Activated T-helper 2 cell treated with anti-CD3 and anti-CD28 coated beads, Interferon-gamma antibody, Interleukin-2, Interleukin-4, amounts not matched to agents 10 μg/mL and 5 μg/mL and 100 μg/mL, durations not matched to agents 14 hours and 24 hours and 36 hours (primary cell): Measurements from ENCODE around the gene CLDN1. TPM values are rescaled to one million over a fixed set of nuclear protein-coding genes. Genes with fewer than 3 reads are reported as not detected.

Experiments used
- DNase-seq: peaks from one replicate; pipeline ENCODE4 v3.0.0; 2021; ENCODE audit warnings: low spot score
- H3K27ac Mint-ChIP-seq: one replicate; pipeline ENCODE4 v1.8.0; 2021; ENCODE audit warnings: mixed read lengths
- H3K27me3 Mint-ChIP-seq: one replicate; pipeline ENCODE4 v1.8.0; 2021; ENCODE audit warnings: low read depth, mixed read lengths
- H3K36me3 Mint-ChIP-seq: one replicate; pipeline ENCODE4 v1.8.0; 2021; ENCODE audit warnings: low read depth, mixed read lengths
- H3K4me1 Mint-ChIP-seq: one replicate; pipeline ENCODE4 v1.8.0; 2021; ENCODE audit warnings: low read depth, mixed read lengths
- H3K4me3 Mint-ChIP-seq: one replicate; pipeline ENCODE4 v1.8.0; 2021; ENCODE audit warnings: low read depth, mild to moderate bottlenecking, moderate library complexity, mixed read lengths
- H3K9me3 Mint-ChIP-seq: one replicate; pipeline ENCODE4 v1.8.0; 2021; ENCODE audit warnings: mixed read lengths
- intact Hi-C: fragments of 100-400 bp; cut with micrococcal nuclease; formaldehyde crosslinking; loops from one replicate; pipeline ENCODE4 v1.15.1; 2023
- total RNA-seq: library from RNA; stranded (reverse); gene quantifications from 2 replicates; pipeline ENCODE4 v1.2.3, GENCODE V29; 2022

CLDN1 gene
- total RNA-seq, 1 donor from 2014 or later, result 6.0 TPM

DNA sequence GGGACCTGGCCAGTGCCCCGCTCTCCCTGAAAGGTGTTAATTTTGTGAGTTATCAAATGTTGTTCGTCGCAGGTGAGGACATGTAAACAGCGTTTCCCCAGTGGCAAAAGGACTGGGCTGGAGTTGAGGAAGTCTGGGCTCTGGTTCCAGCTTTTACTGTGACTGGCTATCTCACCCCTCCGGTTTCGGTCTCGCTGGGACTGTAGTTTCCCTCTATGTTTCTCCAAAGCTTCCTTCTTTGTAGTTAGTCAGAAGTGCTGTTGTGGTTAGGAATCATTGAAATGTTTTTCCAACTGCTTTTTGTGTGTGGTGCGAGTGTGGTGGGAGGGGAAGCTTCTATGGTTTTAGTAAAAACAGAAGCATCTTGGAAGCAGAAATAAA is 990 bp upstream of the CLDN1 start:
- peaks cover 47% of the 10 kb centered on the region for H3K4me1 Mint-ChIP-seq
- intact Hi-C loops, result loop anchor here (2.0 to 5.0 kb wide), 4 partner anchors 98 to 356 kb away; no protein-coding TSS in a partner anchor
- DNase-seq, result no peak
- no peaks in the 10 kb centered on the region for H3K36me3 Mint-ChIP-seq
- no peaks in the 10 kb centered on the region for H3K9me3 Mint-ChIP-seq
- H3K4me3 Mint-ChIP-seq, result peak overlapping the region; percentile 67
- no peak overlapping the region for H3K27ac Mint-ChIP-seq
- peaks cover 10% of the 10 kb centered on the region for H3K27me3 Mint-ChIP-seq

DNA sequence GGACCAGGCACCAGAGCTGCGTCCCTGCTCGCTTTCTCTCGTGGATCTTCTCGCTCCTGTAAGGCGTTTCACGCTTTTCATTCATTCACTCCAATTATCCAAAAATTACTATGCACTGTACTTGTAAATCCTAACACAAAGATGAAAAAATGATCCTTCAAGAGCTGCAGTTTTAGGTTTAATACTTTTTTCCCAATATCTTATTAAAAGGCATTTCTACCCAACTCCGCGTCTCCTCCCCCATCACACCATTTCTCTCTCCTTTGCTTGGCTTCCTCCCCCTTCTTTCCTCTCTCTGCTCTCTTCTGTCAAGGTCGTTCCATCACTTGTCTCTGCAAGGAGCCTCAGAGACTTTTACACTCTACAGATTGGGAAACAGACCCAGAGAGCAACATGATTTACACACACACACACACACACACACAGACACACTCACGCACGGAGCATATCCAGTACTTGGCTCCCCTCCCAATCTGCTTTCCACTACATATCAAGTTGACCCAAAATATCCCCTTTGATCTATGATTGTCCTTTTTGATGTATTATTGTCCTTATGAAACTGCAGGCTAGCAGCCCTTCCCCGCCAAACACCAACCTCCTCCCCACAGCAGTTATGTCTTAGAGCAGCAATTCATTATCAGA is 479 bp upstream of the CLDN1 start:
- Mint-ChIP-seq H3K36me3 (no peaks in the 10 kb centered on the region), H3K4me1 (peaks cover 51% of the 10 kb centered on the region), H3K27ac (peak overlapping the region; percentile 5), H3K27me3 (peaks cover 10% of the 10 kb centered on the region), H3K4me3 (peak overlapping the region; percentile 67), H3K9me3 (no peaks in the 10 kb centered on the region)
- DNase-seq, result no peak
- intact Hi-C loops, result loop anchor here (2.0 to 5.0 kb wide), 4 partner anchors 98 to 355 kb away; no protein-coding TSS in a partner anchor

DNA sequence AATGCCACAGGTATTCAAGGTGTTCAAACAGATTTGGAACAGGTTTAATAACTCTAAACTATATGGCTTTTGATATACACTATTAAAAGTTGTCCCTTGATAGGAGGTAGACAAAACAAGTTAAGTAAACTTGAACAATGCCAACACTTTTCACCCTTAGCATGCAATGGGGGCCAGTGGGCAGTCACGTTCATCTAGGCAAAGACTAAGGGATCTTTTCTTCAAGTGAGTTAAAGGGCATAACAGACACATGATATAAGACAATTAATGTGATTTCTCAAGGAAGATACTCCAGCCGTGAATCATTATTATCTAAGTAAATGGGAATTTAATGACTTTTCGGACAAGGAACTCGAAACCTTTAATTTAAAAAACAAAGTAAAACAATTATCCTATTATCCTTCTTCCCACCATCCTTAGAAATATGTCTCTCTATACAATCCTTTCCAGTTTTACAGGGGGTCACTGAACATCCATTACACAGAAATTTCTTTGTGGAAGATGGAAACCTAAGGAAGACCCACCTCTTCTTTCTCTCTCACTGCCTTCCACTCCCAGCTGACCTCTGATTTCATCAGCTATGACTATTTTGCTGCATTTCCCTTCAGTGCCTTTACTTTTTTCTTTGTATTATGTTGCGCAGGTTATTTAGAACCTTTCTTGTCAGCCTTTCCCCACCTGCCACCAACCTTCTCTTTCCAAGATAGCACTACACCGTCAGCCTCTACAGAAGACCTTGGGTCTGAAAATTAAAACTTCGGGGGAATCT is 1.5 kb downstream of the CLDN1 start:
- Mint-ChIP-seq H3K27me3 (peaks cover 7% of the 10 kb centered on the region), H3K36me3 (no peaks in the 10 kb centered on the region), H3K4me3 (peak overlapping the region; percentile 68), H3K4me1 (peaks cover 47% of the 10 kb centered on the region), H3K27ac (no peak overlapping the region), H3K9me3 (no peaks in the 10 kb centered on the region)
- intact Hi-C loops, result loop anchor here (5.0 kb wide), 3 partner anchors 102 to 353 kb away; no protein-coding TSS in a partner anchor
- no peak for DNase-seq

DNA sequence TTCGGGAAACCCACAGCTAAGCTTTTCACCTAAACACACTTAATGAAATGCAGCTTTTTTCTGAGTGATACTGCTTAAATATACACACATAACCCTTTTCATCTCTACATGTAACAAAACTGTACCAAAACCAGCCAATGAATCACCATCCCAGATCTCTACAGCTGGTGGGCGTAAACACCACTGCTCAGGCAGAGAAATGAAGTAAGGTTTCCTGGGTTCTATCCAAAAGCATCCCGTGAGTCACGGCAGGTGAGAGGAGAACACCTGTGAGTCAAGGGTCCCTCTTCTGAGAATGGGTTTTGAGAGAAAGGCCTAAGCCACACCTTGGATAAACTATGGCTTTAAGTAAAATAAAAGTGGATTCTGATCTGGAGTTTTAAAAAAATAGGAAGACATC is 2.6 kb downstream of the CLDN1 start:
- Mint-ChIP-seq H3K4me3 (peak overlapping the region; percentile 63), H3K9me3 (no peaks in the 10 kb centered on the region), H3K4me1 (peaks cover 45% of the 10 kb centered on the region), H3K27me3 (peaks cover 7% of the 10 kb centered on the region), H3K27ac (peak overlapping the region; percentile 41), H3K36me3 (no peaks in the 10 kb centered on the region)
- no peak for DNase-seq
- intact Hi-C loops, result loop anchor here (1.0 to 5.0 kb wide), 4 partner anchors 13 to 352 kb away; no protein-coding TSS in a partner anchor

DNA sequence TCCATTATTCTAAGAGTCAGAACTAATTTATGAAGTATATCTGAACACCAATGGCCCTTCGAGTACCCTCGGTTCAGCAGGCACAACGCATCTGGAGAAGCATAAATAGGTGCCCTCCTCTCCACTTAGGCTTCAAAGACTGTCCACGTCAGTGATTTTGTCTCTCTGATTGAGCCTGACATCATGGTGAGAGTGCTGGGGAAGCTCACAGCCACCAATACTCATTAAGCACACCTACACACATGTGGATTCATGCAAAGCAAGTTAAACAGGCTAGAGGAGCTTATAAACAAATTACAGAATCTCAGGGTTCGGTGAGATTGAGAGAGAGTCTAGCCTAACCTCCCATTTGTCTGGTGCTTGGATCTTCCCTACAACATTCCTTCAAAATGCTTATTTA is 3.6 kb downstream of the CLDN1 start:
- Mint-ChIP-seq H3K9me3 (no peaks in the 10 kb centered on the region), H3K4me1 (peaks cover 45% of the 10 kb centered on the region), H3K4me3 (peak overlapping the region; percentile 63), H3K27ac (peak overlapping the region; percentile 13), H3K36me3 (no peaks in the 10 kb centered on the region), H3K27me3 (peaks cover 7% of the 10 kb centered on the region)
- no peak for DNase-seq
- intact Hi-C loops, result loop anchor here (1.0 kb wide), 1 partner anchor 12 kb away; no protein-coding TSS in a partner anchor

DNA sequence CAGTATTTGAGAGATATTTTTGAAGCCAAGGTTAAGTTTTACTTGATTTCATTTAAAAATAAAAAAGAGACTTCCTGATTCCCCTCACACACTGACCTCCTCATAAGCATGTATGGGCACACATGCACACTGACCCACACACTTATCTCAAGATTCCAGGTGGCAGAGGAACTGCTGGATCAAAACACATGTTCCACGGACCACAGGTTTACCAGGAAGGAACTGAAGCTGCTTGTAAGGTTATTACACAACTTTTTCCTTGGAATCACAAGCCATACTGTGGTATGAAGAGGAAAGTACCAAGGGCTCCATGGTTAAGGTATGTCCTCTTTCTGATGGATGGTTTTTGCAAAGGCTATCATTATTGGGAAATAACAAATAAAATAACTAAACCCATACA is 7.5 kb downstream of the CLDN1 start:
- H3K27ac Mint-ChIP-seq, result no peak overlapping the region
- H3K27me3 Mint-ChIP-seq, result no peaks in the 10 kb centered on the region
- intact Hi-C loops, result no loop called here
- DNase-seq, result no peak
- H3K4me3 Mint-ChIP-seq, result no peak overlapping the region
- peaks cover 6% of the 10 kb centered on the region for H3K36me3 Mint-ChIP-seq
- H3K9me3 Mint-ChIP-seq, result peaks cover 5% of the 10 kb centered on the region
- peaks cover 20% of the 10 kb centered on the region for H3K4me1 Mint-ChIP-seq

DNA sequence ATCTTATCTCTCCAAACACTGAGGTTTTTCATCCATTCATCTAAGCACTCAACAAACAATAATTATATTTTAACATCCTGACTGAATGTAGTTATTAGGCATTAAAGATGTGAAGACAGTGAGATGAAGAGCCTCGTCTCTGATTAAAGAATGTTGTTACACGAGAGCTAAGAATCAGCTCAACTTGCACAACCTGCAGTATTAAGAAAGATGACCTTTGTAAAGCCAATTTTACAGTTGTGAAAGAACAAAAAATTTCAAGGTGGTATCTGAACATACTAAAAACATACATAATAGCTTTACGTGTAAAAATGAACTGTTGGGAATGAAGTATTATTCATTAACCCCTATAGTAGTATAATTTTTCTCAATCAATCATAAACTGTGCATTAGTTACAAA is 12.8 kb downstream of the CLDN1 start:
- Mint-ChIP-seq H3K27ac (no peak overlapping the region), H3K9me3 (peaks cover 5% of the 10 kb centered on the region), H3K36me3 (peaks cover 17% of the 10 kb centered on the region), H3K4me3 (no peak overlapping the region), H3K27me3 (no peaks in the 10 kb centered on the region), H3K4me1 (peaks cover 29% of the 10 kb centered on the region)
- intact Hi-C loops, result loop anchor here (5.0 to 10.0 kb wide), 3 partner anchors 82 to 205 kb away; partner anchors contain the start of gene IL1RAP
- DNase-seq, result no peak

DNA sequence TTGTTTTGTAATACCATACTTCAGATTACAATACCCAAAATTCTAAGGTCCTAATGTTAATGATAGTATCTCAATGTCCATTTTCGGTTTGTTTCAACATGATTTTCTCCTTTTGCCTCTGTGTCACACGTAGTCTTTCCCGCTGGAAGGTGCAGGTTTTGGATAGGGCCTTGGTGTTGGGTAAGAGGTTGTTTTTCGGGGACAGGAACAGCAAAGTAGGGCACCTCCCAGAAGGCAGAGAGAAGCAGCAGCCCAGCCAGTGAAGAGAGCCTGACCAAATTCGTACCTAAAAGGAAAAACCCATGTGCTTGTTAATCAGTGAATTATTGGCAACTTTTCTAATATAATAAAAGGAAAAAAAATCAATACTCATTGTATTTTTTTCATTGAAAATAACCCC is 14.1 kb downstream of the CLDN1 start:
- peaks cover 30% of the 10 kb centered on the region for H3K4me1 Mint-ChIP-seq
- DNase-seq, result no peak
- H3K9me3 Mint-ChIP-seq, result peaks cover 5% of the 10 kb centered on the region
- intact Hi-C loops, result loop anchor here (5.0 to 10.0 kb wide), 3 partner anchors 81 to 207 kb away; partner anchors contain the start of gene IL1RAP
- no peak overlapping the region for H3K27ac Mint-ChIP-seq
- no peaks in the 10 kb centered on the region for H3K27me3 Mint-ChIP-seq
- no peak overlapping the region for H3K4me3 Mint-ChIP-seq
- peaks cover 18% of the 10 kb centered on the region for H3K36me3 Mint-ChIP-seq

DNA sequence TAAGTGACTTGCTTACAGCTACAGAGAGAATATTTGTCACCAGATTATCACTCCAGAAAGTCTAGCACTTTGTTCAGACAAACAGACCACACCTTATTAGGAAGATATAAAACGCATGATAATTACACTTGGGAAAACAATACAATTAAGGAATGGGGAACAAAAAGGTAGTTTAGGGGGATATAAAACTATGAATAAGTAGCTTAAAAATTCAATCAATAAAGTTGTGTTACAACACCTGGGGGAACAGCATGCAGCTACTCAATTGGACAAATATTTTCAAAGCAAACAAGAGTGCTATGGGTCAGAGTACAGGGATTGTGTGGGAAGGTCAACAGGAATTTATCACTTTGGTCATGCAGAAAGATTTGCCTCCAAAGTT is 15.1 kb downstream of the CLDN1 start:
- Mint-ChIP-seq H3K4me1 (peaks cover 30% of the 10 kb centered on the region), H3K27ac (peak overlapping the region; percentile 85), H3K4me3 (peak overlapping the region; percentile 11), H3K9me3 (peaks cover under 1% of the 10 kb centered on the region), H3K36me3 (peaks cover 11% of the 10 kb centered on the region), H3K27me3 (no peaks in the 10 kb centered on the region)
- no peak for DNase-seq
- intact Hi-C loops, result loop anchor here (2.0 to 10.0 kb wide), 5 partner anchors 80 to 256 kb away; partner anchors contain the start of gene IL1RAP

GRCh38 chr3:190306513-190307163 is 15.6 kb downstream of the CLDN1 start:
- intact Hi-C loops, result loop anchor here (1.0 to 10.0 kb wide), 7 partner anchors 13 to 308 kb away; partner anchors contain the start of gene IL1RAP
- peaks cover 35% of the 10 kb centered on the region for H3K4me1 Mint-ChIP-seq
- H3K27ac Mint-ChIP-seq, result peak overlapping the region; percentile 85
- H3K36me3 Mint-ChIP-seq, result peaks cover 11% of the 10 kb centered on the region
- H3K4me3 Mint-ChIP-seq, result peak overlapping the region; percentile 11
- DNase-seq, result no peak
- no peaks in the 10 kb centered on the region for H3K9me3 Mint-ChIP-seq
- no peaks in the 10 kb centered on the region for H3K27me3 Mint-ChIP-seq

- peak overlapping the region; percentile 85 for H3K27ac Mint-ChIP-seq
- intact Hi-C loops, result loop anchor here (1.0 to 10.0 kb wide), 7 partner anchors 13 to 308 kb away; partner anchors contain the start of gene IL1RAP
- no peaks in the 10 kb centered on the region for H3K9me3 Mint-ChIP-seq
- H3K27me3 Mint-ChIP-seq, result no peaks in the 10 kb centered on the region
- H3K4me3 Mint-ChIP-seq, result peak overlapping the region; percentile 11
- peaks cover 11% of the 10 kb centered on the region for H3K36me3 Mint-ChIP-seq
- no peak for DNase-seq
- peaks cover 37% of the 10 kb centered on the region for H3K4me1 Mint-ChIP-seq
Observed at GRCh38 chr3:190306026-190306425, 16.2 kb downstream of the CLDN1 start.

- Mint-ChIP-seq H3K27ac (no peak overlapping the region), H3K4me3 (no peak overlapping the region), H3K36me3 (peaks cover 11% of the 10 kb centered on the region), H3K27me3 (no peaks in the 10 kb centered on the region), H3K4me1 (peaks cover 40% of the 10 kb centered on the region), H3K9me3 (no peaks in the 10 kb centered on the region)
- intact Hi-C loops, result loop anchor here (5.0 to 10.0 kb wide), 3 partner anchors 78 to 209 kb away; partner anchors contain the start of gene IL1RAP
- no peak for DNase-seq
Observed at GRCh38 chr3:190305406-190305805, 16.8 kb downstream of the CLDN1 start.
